CD4-positive, alpha-beta T cell treated with Interleukin-2 at 100 ng/mL for 4 hours (primary cell): ENCODE measurements around the gene ANKS1A.

Experiments
- DNase-seq: peaks from one replicate; pipeline ENCODE4 v3.0.0-alpha.2; 2020; ENCODE audit warnings: low spot score

ANKS1A gene

DNA sequence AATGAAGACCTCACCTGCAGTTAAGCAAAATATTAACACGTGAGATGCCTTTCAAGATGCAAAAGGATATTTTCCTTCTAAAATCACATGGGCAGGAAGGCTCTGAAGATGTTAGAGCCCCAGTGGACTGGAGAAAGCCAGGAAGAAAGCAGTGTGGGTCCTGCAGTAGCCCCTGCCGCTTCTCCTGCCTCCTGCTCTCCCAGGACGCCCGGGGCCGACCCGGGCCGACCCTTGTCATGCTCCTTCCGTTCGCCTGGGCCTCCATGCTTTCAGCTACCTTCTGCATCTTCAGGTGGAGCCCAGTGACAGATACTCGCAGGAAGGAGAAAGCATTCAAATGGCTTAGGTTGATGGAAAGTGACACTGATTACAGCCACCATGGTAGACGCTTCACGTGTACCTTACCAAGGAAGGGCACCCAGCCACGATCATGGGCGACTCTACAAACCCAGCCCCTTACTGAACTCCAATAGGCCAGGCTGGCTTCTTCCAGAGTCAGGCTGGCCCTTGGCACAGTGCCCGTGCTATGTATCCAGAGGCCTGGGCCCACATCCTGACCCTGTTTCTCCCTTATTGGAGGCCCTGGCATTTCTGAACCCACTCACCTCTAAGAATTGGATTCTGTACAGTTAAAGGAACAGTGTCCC, 183.1 kb downstream of the ANKS1A start:
- DNase-seq, result no peak

DNA sequence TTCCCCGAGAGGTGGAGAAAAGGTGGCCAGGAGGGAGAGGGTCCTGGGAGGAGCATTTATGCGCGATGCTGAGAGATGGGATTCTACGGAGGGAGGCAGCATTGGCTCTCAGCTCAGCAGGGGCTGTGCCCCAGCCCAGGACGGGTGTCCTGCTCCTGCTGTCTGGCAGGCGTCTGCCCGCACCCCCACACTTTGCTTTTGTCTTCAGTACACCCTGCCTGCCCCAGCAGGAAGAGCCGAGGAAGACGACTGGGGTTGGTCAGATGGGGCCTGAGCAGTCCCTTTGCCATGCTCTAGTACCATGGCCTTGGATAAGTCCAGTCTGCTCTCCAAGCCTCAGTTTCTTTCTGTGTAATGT, 183.6 kb downstream of the ANKS1A start:
- DNase-seq, result no peak

DNA sequence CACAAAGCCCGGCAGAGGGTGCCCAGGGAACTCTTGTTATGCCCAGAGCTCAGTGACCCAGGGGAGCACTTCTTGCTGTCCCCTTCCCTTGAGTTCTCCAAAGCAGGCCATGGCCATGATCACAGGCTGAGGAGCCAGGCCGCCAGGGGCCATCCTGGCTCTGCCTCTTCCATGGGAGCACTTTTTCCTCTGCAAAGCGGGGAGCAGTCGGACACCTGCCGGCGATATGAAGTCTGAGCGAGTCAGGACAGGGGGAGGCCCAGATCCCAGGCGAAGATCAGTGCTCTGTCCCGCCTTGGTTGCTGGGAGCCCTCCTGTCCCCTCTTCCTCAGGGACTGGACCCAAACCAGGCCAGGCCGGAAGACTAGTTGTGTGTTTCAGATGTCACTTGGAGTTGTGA, 184.2 kb downstream of the ANKS1A start:
- no peak for DNase-seq

DNA sequence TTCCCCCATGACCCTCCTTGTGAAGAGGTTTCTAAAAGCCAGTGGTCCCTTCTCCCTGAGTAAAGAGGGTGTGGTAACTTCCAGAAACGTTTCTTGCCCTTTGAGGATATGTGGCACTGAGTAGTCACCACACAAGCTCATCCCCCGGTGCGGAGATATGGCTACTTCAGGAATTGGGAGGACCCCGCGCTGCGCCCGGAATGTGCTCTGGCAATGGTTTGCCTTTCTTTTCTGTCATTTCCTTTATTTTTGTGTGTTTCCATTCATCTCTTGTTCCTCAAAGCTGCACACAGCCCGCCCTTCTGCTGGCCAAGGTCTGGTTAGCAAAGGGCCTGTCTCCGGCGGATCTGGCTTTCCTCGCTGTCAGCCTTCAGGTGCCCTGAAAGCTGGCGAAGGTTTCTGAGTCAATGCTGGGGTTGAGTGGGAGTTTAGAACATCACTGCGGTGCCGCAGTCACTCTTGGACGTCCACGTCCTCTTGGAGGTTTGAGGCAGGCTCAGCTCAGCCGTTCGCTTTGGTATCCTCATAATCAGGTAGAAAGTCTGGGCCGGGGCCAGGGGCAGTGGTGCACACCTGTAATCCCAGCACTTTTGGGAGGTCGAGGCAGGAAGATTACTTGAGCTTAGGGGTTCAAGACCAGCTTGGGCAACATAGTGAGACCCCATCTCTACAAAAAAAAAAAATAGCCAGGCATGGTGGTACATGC, 184.9 kb downstream of the ANKS1A start:
- DNase-seq, result no peak

DNA sequence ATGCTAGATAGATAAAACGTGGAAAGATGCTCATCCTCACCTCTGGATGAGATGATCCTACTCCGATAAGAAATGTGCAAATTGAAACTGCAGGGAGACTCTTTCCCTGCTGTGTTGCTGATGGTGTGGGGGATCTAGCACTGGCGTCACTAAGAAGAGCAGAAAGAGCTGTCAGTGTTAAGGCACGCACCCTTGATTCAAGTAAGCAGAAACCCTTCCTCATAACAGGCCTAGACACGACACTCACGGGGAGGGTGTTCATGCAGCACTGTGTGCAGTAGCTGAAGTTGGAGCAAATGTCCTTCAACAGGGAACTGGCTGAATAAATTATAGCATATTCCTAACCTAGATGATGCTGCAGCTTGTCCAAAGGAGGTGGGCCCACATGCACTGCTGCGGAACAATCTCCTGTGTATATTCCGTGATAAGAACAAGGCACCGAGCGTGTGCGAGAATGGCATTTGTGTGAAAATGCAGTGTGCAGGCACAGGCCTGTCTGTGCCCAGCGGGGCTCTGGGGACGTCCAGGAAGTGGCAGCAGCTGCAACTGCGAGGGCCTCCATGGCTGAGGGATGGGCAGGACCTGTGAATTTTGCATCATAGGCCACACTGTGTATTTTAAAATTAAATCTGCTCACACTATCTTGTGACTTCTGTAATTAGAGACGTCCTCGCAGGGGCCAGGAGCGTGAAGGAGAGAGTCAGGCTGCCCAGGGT, 188.1 kb downstream of the ANKS1A start:
- DNase-seq, result no peak

DNA sequence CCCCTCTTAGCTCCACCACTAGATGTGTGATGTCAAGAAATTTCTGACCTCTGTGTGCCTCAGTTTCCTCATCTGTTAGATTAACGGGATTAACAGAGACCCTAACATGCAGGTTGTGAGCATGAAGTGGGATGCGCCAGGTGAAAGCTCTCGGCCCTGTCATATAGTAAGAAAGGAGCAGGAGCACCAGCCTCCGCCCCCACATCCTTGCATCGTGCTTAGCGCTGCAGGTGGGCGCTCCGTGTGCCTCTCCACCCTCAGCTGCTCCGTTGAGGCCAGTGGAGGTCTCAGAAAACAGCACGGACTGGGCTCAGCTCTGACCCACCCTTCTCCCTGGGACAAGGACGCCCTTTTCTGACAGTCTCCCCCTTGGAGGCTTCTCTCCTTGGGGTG, 188.7 kb downstream of the ANKS1A start:
- no peak for DNase-seq

DNA sequence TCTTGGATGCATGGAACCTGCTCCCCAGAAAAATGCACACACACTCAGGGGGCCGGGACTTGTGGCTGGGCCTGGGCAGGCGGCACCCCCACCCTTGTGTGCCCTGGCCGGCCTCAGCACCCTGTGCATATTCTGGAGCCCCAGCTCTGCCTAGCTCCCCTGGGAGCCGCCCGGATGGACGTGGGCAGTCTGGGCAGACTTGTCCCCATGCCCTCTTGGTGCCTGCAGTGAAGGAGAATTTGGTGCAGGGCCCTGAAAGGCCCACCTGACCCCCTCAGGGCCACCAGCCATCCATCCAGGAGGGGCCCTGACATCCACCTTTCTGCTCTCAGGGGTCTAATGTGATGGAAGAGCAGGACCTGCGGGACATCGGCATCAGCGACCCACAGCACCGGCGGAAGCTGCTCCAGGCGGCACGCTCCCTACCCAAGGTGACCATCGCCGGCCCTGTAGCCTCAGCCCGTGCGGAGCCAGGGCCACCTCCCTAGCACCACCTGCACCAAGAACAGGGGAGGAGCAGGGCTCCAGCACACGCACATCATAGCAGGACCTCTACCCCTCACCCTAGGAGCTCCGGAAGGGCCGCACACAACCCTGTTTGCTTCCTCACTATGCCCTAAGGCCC, 189.3 kb downstream of the ANKS1A start:
- no peak for DNase-seq

DNA sequence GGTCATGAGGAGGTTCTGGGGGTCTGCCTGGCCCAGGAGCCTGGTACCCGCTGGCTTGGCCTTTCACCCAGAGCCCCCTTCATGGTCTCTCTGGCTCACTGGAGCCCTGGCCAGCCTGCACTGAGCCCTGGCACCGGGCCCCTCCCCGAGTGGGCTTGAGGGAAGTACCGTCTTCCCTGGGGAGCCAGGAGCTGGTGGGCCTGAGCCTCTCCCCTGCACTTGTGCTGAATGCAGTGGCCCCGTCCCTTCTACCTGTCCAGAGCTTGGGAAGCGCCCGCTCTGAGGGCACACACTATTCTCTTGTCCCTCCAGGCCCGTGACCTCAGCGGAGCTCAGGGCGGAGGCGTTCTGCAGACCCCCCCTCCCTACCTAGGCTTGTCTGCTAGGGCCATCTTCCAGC, 189.8 kb downstream of the ANKS1A start:
- no peak for DNase-seq

DNA sequence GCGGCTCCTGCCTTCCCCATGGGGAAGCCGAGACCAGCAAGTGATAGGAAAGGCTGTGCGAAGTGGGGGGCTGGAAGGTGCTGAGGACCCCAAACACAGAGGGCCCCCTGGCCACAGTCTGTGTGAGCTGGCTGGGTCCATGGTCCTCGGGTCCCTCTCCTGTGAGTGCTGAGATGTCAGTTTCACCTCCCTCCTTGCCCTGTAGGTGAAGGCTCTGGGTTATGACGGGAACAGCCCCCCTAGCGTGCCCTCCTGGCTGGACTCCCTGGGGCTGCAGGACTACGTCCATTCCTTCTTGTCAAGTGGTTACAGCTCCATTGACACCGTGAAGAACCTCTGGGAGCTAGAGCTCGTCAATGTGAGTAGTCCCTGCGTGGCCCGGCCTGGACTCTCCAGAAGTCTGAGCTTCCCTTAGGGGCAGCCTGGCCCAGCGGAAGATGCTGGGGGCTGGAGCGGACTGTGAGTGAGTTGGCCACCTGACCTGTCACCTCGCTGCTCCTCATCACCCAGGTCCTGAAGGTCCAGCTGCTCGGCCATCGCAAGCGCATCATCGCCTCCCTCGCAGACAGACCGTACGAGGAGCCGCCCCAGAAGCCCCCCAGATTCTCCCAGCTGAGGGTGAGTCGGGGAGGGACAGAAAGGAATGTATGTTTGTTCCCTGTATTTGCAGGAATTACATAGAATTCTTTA, 190.4 kb downstream of the ANKS1A start:
- no peak for DNase-seq

DNA sequence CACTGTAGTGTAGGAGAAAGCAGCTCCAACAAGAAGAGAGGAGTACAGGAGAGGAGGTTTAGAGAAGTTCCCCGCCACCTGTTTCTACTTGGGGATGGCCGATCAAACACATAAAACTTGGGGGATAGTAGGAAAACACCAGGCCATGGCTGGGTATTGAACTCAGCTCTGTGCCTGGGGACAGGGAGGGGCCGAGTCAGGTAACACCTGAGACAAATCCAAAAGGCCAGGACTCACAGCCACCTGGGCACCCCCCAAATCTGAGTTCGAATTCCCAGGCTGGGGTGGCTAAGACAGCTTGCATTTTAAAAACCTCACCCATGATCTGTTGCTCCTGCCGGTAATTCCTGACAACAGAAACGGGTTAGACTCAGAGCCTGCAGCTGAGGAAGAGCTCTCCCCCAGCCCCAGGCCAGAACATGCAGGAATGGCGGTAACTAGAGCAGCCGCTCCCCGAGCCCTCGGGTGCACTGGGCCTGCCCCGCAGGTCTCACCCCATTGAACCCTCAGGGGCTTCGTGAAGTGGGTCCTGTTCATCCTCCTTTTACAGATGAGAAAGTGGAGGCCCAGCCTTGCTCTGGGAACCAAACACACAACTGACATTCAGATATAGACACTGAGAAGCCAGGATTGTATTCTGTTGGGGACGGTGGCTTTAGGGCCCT, 191.1 kb downstream of the ANKS1A start:
- DNase-seq, result no peak

DNA sequence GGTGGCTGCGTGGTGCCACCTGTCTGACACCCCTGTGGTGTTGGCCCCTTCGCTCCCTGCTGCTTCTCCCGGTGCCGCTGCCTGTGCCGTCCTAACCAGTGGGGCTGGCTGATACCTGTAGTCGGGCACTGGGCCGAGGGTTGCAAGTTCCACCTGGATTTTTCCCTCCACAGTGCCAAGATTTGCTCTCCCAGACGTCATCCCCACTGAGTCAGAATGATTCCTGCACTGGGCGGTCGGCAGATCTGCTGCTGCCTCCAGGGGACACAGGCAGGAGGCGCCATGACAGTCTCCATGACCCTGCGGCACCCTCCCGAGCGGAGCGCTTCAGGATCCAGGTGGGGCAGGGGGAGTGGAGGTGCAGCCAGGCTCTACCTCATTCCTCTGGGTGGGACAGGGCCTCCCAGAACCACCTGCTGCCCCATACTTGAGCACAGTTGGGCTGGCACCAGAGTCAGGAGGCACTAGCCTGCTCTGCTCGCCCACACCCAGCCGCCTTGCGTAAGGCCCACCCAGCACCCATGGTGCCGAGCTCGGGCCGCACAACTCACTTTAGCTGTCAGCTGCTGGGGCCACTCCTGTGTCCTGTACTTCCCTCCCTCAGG, 191.9 kb downstream of the ANKS1A start:
- DNase-seq, result no peak

DNA sequence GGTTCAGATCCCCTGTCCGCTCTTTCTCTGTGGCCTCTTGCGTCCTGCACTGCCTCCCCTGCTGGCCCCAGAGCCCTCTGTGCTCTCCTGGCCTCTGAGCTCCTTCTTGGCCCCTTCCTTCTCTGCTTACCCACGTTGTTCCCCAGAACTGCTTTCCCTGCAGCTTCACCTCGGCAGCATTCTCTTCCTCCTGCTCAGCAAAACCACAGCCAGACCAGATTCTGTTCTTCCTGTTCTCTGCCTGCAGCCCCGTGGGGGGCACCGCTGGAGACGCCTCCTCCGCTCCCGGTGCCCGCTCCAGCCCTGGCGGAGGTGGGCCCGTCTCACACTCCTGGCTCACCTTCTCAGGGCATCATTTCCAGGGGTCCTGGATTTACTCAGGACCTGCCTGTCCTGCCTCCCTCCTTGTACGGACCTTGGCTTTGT, 192.4 kb downstream of the ANKS1A start:
- no peak for DNase-seq

DNA sequence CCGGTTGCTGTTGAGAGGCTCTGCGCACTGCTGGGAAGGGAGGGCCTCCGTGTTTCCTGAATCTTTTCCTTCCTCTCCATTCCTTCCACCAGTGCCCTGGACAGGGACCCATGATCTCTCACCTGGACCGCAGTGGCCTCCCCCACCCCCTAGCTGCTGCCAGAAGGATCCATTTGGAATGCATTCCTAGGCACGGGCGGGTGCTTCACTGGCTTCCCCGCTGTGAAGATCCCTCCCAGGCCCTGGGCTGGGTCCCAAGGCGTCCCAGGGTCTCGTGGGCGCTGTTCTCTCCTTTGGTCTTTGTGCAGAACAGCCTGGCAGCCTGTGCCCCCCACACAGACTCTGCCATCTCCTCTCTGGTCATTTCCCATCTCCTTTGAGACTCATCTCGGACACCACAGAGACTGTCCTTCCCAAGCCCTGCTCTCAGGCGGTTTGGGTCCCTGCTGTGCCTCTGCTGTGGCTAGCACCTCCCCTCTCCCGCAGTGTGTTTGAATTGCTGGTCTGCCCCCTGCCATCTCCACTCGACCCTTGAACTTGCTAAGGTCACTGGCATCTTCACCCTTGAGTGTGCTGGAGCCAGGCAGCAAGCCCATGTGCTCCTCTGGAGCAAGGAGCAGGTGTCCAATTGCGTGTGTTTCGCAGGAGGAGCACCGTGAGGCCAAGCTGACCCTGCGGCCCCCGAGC, 193.1 kb downstream of the ANKS1A start:
- DNase-seq, result no peak

DNA sequence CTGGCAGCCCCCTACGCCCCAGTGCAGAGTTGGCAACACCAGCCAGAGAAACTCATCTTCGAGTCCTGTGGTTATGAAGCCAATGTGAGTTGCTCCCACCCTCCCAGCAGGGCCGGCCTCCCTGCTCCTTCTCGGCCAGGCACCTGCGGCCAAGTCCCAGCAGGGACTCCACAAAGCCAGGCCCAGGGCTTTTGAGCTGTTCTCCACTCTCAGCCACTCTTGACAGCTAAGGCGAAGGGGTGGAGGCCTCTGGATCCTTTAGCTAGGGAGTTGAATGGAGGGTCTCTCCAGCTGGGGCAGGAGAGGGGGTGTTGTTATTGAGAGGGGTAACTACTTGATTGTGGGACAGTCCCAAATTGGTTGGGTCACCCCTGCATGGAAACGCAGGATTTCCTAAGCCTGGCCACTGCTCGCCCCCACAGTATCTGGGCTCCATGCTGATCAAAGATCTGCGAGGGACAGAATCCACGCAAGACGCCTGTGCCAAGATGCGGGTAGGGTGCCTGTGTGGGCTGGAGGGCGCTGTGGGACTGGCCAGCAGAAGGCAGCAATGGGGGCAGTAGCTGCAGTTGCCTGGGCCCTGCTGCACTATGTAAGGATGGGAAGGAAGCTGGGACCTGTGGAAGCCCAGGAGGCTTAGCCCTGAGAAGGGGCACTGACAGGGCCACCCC, 193.8 kb downstream of the ANKS1A start:
- no peak for DNase-seq

DNA sequence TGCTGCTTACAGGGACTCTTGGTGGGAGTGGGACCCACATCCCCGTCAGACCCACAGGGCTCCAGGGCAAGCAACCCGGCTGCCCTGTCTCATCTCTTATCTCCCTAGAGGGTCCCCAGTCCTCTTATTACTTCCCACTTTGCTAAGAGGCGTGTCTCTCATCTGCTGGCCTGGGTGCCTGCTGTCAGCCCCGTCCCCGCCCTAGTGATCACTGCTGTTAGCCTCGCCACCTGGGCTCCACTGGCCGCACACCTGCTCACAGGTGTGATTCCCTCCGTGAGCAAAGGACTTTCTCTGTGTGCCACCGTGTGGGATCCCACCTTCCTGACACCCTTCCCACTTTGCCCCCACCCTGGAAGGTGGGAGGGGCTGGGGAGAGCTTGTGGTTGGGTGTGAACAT, 194.5 kb downstream of the ANKS1A start:
- DNase-seq, result no peak

DNA sequence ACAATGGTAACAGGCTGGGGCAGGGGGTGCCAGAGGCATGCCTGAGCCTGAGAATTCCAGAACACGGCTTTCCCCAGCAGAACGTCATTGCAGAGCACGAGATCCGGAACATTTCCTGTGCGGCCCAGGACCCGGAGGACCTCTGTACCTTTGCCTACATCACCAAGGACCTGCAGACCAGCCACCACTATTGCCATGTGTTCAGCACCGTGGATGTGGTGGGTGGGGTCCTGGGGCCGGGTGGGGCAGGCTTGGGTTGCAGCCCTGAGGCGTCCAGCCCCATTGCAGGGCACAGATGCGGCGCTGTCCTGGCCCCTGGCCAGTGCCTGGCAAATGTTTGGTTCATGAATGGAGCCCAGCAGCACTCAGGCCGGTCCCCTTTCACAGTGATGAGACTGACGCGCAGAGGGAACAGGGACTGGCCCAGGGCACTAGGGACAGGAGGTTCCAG, 195.0 kb downstream of the ANKS1A start:
- DNase-seq, result no peak

DNA sequence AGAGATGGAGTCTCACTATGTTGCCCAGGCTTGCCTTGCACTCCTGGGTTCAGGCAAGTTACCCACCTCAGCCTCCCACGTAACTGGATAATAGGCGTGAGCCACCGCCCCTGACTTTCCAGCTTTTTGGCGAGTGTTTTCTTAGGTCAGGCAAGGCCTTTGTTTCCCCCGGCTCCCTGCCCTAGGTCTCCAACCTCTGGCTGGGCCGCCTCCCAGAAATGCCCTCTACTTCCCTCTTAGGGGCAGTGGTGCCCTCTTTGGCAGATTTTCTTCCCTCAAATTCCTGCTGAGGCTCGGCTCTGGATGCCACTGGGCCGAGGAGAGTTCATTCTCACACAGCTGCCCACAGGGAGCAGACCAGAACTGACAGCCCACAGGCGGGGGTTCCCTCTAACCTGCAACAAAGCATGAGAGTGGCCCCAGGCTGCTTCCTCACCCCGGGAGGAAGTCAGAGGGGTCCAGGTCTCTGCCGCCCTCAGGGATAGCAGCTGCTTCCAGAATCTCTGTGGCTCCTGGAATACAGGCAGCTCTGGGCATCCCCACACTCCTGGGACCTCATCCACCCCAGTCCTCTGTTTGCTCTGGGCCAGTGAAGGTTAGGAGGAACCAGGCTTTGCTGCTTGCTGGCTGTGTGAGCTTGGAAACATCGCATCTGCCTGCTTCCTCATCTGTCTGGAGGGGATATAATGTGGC, 195.6 kb downstream of the ANKS1A start:
- no peak for DNase-seq

DNA sequence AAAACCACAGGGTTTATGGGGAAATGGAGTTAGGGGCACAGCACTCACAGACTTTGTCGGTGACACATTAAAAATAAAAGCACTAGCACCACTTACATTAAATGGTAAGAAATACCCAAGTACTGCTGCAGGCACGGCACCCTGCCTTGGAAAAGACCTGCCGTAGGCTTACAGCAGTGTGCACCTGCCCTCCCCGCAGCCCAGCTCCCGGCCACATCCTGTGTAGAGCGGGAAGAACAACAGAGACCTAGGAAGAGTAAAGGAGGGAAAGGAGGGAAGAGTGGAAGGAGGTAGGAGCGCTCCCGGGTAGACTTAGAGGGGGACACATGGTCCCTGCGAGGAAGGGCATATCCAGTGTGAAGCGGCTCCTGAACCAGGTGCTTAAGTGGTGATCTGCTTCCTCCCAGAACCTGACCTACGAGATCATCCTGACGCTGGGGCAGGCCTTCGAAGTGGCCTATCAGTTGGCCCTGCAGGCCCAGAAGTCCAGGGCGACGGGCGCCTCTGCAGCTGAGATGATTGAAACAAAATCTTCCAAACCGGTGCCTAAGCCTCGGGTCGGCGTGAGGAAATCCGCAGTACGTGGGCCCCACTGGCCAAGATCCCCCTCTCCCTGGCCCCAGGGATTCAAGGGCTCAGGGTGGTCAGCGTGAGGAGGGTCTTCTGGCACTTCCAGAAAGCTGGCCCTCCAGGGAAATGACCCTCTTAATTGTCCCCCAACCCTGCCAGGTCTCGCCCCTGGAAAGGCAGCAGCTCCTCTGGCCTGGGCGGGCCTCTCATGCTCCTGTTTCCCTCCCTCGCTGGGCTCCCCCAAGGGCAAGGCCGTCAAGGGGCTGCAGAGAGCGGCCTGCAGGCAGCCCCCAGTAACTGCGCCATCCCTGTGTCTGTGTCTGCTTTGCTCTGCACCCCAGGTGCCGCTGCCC, 196.6 kb downstream of the ANKS1A start:
- DNase-seq, result no peak

DNA sequence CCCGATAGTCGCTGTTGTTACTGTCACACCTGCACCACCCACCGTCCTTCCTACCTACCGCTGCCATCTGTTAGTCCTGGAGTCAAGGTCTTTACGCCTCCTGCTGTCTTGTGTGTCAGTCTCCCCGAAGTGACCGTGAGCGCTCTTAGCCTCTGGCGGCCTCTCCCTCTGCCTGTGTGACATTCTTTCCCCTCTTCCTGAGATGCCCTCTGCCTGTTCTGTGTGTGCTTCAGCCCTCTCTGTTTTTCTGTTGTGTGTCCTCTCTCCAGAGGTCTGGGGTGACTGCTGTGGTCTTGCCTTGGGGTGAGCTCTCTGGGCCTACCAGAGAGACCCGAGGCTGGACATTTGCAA, 197.2 kb downstream of the ANKS1A start:
- DNase-seq, result no peak
